ENCODE data around the gene TTC7B.
"Not testable (repeated sequence)": the region's sequence is repeated elsewhere in the genome, so short reads cannot be mapped to it uniquely, and the experiment has no call there.

Gene TTC7B

DNA sequence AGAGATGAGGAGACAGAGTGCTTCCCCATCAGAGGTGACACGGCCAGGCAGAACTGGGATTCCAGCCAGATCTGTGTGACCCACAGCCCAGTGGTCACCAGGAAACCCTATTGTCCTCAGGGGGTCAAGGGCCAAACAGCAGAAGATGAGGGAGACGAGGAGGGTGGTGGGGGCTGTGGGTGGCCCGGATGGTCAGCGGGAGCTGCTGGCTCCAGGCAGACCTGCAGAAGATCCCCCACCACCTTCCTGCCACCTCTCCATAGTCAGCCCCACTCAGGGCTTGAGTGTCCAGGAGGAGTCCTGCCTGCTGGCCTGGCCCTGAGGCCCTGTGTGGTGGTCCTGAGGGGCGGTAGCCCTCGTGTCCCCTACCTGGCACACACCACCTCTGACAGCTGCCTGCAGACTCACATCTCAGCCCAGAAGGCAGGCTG is 282.6 kb downstream of the TTC7B start:
- no peaks in the 10 kb centered on the region for H3K36me3 ChIP-seq (ENCODE audit: insufficient read depth, low read length)
- H3K27me3 ChIP-seq (ENCODE audit: insufficient read depth, low read length), result no peaks in the 10 kb centered on the region
- no peaks in the 10 kb centered on the region for H3K4me1 ChIP-seq (ENCODE audit: insufficient read depth, low read length)
- H2AFZ ChIP-seq (ENCODE audit: low read depth, low read length), result no peak overlapping the region
- no peak overlapping the region for H3K4me3 ChIP-seq (ENCODE audit: low read length)
- H3K9me3 ChIP-seq (ENCODE audit: low read length), result no peaks in the 10 kb centered on the region

DNA sequence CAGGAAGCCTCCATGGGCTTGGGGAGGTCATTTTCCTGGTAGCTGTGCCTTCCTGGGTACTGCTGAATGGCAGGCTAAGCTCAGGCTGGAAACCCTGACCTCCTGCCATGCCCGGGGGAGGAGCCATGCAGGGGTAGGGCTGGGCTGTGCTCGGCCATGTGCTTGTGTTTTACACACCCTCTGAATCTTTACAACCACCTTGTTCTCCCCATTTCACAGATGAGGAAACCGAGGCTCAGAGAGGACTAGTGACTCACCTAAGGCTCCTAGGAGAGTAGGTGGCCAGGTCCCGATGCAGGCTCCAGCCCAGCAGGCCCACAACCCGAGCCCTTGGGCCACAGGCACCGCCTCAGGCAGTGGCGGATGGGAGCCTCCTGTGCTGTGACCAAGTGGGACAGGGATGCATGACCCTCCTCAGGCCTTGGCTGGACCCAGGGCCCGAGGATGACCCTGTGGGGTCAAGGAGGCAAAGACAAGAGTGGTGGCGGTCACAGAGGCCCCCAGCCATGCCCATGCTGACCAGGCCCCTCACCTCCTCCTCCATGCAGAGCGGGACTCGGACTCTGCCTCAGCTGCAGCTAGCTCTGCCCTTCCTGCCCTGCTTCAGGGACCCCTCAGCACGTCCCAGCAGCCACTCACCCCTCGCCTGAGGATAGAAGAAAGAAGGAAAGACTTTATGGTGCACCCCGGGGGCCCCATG is 283.3 kb downstream of the TTC7B start:
- Histone ChIP-seq H3K4me1 (ENCODE audit: insufficient read depth, low read length) (no peaks in the 10 kb centered on the region), H2AFZ (ENCODE audit: low read depth, low read length) (no peak overlapping the region), H3K27me3 (ENCODE audit: insufficient read depth, low read length) (no peaks in the 10 kb centered on the region), H3K4me3 (ENCODE audit: low read length) (no peak overlapping the region), H3K36me3 (ENCODE audit: insufficient read depth, low read length) (no peaks in the 10 kb centered on the region), H3K9me3 (ENCODE audit: low read length) (no peaks in the 10 kb centered on the region)

DNA sequence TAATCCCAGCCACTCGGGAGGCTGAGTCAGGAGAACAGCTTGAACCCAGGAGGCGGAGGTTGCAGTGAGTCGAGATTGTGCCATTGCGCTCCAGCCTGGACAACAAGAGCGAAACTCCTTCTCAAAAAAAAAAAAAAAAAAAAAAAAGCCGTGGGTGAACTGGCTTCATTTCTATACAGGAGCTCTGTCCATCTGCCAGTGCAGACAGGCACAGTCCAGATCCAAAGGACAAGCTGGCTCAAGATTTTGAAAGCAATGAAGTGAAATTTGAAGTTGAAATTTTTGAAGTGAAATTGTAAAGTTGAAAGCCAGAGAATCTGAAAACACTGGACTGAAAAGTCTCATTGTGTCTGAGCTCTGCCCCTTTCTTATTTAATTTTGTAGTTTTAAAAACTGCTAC is 284.7 kb downstream of the TTC7B start:
- Histone ChIP-seq H2AFZ (ENCODE audit: low read depth, low read length) (no peak overlapping the region), H3K9me3 (ENCODE audit: low read length) (peaks cover 2% of the 10 kb centered on the region), H3K36me3 (ENCODE audit: insufficient read depth, low read length) (no peaks in the 10 kb centered on the region)

DNA sequence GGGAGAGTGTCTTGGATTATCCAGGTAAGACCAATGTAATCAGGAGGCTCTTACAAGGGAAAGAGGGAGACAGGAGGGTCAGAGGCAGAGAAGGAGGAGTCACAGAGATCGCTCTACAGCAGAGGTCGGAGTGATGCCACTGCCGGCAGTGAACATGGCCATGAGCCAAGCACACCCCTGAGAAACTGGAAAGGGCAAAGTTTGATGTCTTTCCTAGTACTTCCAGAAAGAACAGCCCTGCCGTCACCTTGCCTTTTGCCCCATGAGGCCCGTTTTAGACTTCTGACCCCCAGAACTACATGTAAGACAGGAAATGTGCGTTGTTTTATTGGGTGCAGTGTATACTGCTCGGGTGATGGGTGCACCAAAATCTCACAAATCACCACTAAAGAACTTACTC is 285.7 kb downstream of the TTC7B start:
- H2AFZ ChIP-seq (ENCODE audit: low read depth, low read length), result no peak overlapping the region
- H3K27me3 ChIP-seq (ENCODE audit: insufficient read depth, low read length), result no peaks in the 10 kb centered on the region
- no peaks in the 10 kb centered on the region for H3K36me3 ChIP-seq (ENCODE audit: insufficient read depth, low read length)
- H3K9me3 ChIP-seq (ENCODE audit: low read length), result peaks cover 2% of the 10 kb centered on the region
- H3K4me3 ChIP-seq (ENCODE audit: low read length), result no peak overlapping the region
- H3K4me1 ChIP-seq (ENCODE audit: insufficient read depth, low read length), result no peaks in the 10 kb centered on the region

More for the DNA sequence above, 284.7 kb downstream of the TTC7B start:
- H3K27me3 ChIP-seq (ENCODE audit: insufficient read depth, low read length), result no peaks in the 10 kb centered on the region
- no peaks in the 10 kb centered on the region for H3K4me1 ChIP-seq (ENCODE audit: insufficient read depth, low read length)
- H3K4me3 ChIP-seq (ENCODE audit: low read length), result no peak overlapping the region

DNA sequence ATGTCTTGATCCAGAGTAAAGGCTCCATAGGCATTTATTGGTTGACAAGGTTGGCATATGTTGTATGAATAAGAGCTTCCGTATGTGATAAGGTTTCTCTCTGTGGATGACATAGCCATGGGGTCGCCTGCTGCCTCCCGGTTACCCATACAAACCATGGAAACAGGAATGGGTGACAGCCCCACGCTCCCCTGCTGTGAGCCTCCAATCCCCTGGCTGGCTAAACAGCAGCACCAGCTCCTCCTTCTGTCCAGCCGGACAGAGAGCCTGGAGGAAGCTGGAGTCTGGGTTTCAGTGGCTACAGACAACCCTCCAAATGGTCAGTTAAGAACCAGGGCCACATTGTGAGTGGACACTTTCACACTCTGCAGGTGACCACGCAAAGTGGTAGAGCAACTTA is 288.3 kb downstream of the TTC7B start:
- Histone ChIP-seq H3K9me3 (ENCODE audit: low read length) (peaks cover 2% of the 10 kb centered on the region), H3K36me3 (ENCODE audit: insufficient read depth, low read length) (no peaks in the 10 kb centered on the region), H3K4me3 (ENCODE audit: low read length) (no peak overlapping the region), H2AFZ (ENCODE audit: low read depth, low read length) (no peak overlapping the region), H3K4me1 (ENCODE audit: insufficient read depth, low read length) (peaks cover 2% of the 10 kb centered on the region), H3K27me3 (ENCODE audit: insufficient read depth, low read length) (no peaks in the 10 kb centered on the region)

DNA sequence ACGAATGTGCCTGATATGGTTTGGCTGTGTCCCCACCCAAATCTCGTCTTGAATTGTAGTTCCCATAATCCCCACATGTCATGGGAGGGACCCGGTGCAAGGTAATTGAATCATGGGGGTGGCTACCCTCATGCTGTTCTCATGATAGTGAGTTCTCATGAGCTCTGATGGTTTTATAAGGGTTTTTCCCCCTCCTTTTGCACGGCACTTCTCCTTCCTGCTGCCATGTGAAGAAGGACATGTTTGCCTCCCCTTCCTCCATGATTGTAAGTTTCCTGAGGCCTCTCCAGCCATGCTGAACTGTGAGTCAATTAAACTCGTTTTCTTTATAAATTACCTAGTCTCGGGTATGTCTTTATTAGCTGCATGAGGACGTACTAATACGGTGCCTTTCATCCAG is 289.7 kb downstream of the TTC7B start:
- not testable (repeated sequence) for H3K9me3 ChIP-seq (ENCODE audit: low read length); H3K36me3 ChIP-seq (ENCODE audit: insufficient read depth, low read length); H3K4me3 ChIP-seq (ENCODE audit: low read length); H2AFZ ChIP-seq (ENCODE audit: low read depth, low read length); H3K27me3 ChIP-seq (ENCODE audit: insufficient read depth, low read length)
- peaks cover 11% of the 10 kb centered on the region for H3K4me1 ChIP-seq (ENCODE audit: insufficient read depth, low read length)

DNA sequence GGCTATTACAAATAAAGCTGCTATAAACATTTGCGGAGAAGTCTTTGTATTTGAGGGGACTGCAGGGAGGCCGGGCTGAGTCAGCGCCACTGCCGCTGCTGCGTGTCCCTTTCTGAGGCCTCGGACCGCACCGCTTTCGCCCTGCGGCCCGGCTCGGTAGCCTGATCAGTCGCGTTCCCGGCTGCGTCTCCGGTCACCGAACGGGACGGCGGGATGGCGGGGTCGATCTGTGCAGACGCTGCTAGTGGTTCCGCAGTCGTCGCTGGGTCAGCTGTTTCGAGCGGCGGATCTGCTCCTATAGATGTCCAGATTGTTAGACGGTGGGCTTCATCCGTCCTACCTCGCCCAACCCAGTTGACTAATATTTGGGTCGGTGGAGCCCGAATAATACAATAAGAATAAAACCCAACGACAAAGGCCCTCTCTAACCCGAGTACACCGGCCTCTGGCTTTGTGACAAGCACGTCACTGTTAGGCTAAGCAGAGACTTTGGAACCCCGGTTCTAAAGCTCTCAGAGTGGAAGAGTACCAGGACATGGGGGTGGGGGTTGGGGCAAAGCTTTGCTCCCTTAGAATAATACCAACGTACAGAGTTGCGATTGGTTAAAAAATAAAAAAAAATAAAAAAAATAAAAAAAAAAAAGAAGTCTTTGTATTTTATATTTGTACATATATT is 290.7 kb downstream of the TTC7B start:
- H3K4me1 ChIP-seq (ENCODE audit: insufficient read depth, low read length), result peaks cover 13% of the 10 kb centered on the region
- H3K9me3 ChIP-seq (ENCODE audit: low read length); H2AFZ ChIP-seq (ENCODE audit: low read depth, low read length): not testable (repeated sequence)

DNA sequence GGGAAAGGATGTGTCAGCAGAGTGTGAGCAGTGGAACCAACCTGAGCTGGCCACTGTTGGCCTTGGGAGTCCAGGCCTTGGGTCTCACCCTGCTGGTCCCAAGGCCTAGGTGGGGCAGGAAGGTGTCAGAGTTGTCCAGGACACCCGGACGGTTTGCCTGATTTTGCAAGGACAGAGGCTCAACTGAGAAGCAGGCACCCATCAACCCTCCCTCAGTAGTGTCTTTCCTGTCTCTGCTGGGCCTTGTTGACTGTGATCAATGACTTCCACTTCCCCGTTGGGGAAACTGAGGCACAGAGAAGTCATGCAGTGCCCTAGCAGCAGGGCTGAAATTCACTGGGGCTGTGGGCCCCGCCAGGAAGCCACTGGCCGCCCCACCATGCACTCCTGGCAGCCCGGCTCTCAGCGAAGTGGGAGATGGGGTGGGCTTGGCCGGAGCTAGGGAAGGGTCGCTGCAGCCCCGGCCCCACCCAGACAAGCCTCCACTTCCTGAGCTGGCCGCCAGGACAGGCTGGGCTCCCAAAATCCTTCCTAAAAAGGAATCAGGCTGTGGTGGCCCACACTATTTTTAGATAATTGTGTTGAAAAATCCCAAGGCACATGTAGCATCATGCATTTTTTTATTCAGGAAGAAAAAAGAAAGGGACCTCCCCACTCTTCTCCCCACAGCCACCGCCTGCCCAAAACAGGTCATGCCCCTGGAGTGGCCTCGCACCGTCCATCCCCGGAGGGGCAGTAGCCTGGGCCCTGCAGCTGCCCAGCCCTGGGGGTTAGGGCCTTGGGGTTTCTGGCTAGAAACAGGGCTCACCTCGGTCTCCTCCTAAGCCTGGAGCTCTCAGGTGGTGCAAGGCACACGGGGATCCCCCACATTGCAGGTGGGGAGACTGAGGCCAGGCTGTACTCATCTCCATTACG is 292.0 kb downstream of the TTC7B start:
- H3K27me3 ChIP-seq (ENCODE audit: insufficient read depth, low read length), result no peaks in the 10 kb centered on the region
- no peak overlapping the region for H3K4me3 ChIP-seq (ENCODE audit: low read length)
- peaks cover 2% of the 10 kb centered on the region for H3K9me3 ChIP-seq (ENCODE audit: low read length)
- peaks cover 13% of the 10 kb centered on the region for H3K4me1 ChIP-seq (ENCODE audit: insufficient read depth, low read length)
- no peaks in the 10 kb centered on the region for H3K36me3 ChIP-seq (ENCODE audit: insufficient read depth, low read length)
- no peak overlapping the region for H2AFZ ChIP-seq (ENCODE audit: low read depth, low read length)

More for the DNA sequence above, 290.7 kb downstream of the TTC7B start:
- H3K36me3 ChIP-seq (ENCODE audit: insufficient read depth, low read length); H3K27me3 ChIP-seq (ENCODE audit: insufficient read depth, low read length); H3K4me3 ChIP-seq (ENCODE audit: low read length): not testable (repeated sequence)

DNA sequence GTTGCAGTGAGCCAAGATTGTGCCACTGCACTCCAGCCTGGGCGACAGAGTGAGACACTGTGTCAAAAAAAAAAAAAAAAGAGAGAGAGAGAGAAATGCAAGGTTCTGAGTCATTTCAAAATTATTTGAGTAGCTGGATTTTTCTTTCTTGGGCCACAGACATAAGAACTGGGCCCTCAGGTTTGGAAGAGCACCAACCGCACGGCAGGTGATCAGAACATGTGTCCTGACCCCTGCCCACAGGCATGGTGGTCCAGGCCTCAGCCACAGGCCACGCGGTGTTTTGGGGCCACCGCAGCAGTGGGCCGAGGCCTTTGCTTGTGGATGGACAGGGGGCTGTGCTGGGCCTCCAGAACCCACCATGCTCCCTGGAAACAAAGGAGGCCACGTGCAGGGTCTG is 292.7 kb downstream of the TTC7B start:
- Histone ChIP-seq H3K36me3 (ENCODE audit: insufficient read depth, low read length) (no peaks in the 10 kb centered on the region), H2AFZ (ENCODE audit: low read depth, low read length) (no peak overlapping the region), H3K27me3 (ENCODE audit: insufficient read depth, low read length) (no peaks in the 10 kb centered on the region), H3K4me3 (ENCODE audit: low read length) (no peak overlapping the region), H3K9me3 (ENCODE audit: low read length) (peaks cover 2% of the 10 kb centered on the region), H3K4me1 (ENCODE audit: insufficient read depth, low read length) (peaks cover 13% of the 10 kb centered on the region)

DNA sequence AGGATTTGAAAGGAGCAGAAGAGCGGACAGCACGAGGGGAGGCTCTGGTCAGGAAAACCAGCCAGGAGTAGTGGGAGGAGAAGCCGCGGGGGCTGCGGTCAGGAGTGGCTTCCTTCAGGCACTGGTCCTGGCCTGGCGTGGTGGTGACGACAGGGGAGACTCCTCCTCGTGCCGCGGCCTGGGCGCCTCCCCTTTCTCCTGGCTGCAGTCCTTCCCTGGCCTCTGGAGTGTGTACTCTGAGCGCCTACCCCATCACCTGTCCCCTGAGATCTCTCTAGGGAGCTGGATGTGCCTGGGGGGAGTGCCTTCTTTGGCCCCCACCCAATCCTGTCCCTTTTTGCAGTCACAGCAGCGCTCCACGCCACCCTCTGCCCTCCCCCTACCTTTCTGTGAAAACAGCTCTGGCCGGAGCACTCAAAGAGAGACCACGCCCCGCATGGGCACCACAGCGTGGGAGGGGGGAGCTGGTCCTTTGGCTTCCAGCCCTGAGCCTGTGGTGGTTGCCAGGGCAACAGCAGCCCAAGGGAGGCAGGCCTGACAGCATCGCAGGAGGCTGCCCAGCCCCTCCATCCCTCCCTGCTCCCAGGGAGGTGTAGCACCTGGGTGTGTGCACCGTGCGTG is 293.5 kb downstream of the TTC7B start:
- H3K4me3 ChIP-seq (ENCODE audit: low read length), result no peak overlapping the region
- peaks cover 13% of the 10 kb centered on the region for H3K4me1 ChIP-seq (ENCODE audit: insufficient read depth, low read length)
- no peaks in the 10 kb centered on the region for H3K36me3 ChIP-seq (ENCODE audit: insufficient read depth, low read length)

DNA sequence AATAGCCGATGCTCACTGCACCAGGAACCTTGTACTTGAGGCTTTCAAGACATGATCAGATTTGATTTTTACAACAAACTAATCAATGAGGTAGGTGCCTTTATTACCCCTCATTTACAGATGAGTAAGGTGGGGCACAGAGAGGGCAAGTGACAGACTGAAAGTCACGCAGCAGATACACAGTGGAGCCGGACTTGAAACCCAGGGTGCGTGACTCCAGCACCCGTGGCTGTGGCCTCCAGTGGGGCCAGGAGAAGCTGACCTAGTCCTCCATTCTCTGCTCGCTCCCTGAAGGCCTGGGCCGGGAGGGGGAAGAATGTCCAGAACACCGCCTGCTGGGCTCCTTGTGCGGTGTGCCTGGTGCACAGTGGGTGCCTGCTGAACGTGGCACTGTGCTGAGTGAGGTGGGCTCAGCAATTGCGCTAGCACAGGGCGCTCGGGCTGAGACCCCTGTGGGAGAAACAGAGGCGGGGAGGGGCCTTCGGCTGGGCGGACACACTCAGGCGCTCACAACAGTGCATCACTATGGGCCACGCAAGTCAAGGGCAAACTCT is 294.2 kb downstream of the TTC7B start:
- Histone ChIP-seq H3K9me3 (ENCODE audit: low read length) (peaks cover under 1% of the 10 kb centered on the region), H2AFZ (ENCODE audit: low read depth, low read length) (no peak overlapping the region), H3K4me3 (ENCODE audit: low read length) (no peak overlapping the region), H3K27me3 (ENCODE audit: insufficient read depth, low read length) (no peaks in the 10 kb centered on the region), H3K4me1 (ENCODE audit: insufficient read depth, low read length) (peaks cover 13% of the 10 kb centered on the region), H3K36me3 (ENCODE audit: insufficient read depth, low read length) (no peaks in the 10 kb centered on the region)

More for the DNA sequence above, 293.5 kb downstream of the TTC7B start:
- no peak overlapping the region for H2AFZ ChIP-seq (ENCODE audit: low read depth, low read length)
- H3K9me3 ChIP-seq (ENCODE audit: low read length), result peaks cover 2% of the 10 kb centered on the region
- H3K27me3 ChIP-seq (ENCODE audit: insufficient read depth, low read length), result no peaks in the 10 kb centered on the region

DNA sequence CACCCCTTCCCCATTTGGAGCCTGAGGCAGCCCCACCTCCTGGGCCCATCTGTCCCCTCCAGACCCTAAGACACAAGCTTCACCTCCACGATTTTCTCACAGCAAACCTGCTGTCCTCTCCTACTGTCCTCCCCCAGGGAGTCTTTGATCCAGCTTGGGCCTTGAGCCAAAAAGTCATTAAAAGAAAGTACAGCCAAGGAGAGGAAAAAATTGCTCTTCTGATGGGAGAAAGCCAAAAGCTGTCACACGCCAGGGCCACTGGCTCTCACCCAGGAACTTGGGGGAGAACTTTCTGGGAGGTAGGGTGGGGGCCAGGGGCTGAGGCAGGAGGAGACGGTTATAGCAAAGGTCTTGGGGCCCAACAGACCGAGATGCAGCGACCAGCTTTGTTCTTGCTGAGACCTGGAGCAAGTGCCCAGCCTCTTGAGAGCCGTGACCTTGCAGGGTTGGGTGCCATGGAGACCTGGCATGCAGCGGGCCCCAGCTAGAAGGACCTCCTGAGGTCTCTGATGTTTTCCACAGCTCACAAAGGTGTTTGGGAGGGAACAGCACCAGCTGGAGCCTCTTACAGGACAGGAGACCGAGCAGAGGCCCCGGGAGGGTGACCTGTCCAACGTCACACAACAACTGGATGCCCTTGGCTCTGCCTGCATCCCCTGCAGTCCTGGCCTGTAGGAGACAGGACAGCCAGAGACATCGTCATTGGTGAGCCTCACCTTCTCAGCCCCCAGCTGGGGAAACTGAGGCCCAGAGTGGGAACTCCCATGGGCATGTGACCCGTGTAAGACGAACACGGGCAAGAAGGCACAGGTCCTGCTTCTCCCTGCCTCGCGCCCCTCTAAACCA is 294.9 kb downstream of the TTC7B start:
- no peak overlapping the region for H2AFZ ChIP-seq (ENCODE audit: low read depth, low read length)
- H3K9me3 ChIP-seq (ENCODE audit: low read length), result no peaks in the 10 kb centered on the region
- no peaks in the 10 kb centered on the region for H3K36me3 ChIP-seq (ENCODE audit: insufficient read depth, low read length)
- peaks cover 13% of the 10 kb centered on the region for H3K4me1 ChIP-seq (ENCODE audit: insufficient read depth, low read length)
- no peaks in the 10 kb centered on the region for H3K27me3 ChIP-seq (ENCODE audit: insufficient read depth, low read length)
- H3K4me3 ChIP-seq (ENCODE audit: low read length), result no peak overlapping the region
